ENCODE results near the gene GTPBP6.
"Not testable (repeated sequence)": the region's sequence is repeated elsewhere in the genome, so short reads cannot be mapped to it uniquely, and the experiment has no call there.

The GTPBP6 gene

DNA sequence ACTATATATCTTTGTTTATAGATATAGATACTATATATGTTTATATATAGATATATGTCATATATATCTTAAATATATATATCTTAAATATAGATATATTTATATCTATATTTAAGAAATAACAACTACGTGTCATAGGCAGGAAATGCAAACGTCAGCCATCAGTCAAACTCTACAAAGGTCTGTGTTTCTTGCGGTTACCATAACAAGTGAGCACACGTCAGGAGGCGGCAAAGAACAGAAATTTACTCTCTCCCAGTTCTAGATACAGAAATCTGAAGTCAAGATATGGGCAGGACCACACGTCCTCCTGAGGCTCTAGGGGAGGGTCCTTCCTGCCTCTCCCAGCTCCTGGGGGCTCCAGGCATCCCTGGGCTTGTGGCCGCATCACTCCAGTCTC is 30.9 kb downstream of the GTPBP6 start:
- DNase-seq: no peak

DNA sequence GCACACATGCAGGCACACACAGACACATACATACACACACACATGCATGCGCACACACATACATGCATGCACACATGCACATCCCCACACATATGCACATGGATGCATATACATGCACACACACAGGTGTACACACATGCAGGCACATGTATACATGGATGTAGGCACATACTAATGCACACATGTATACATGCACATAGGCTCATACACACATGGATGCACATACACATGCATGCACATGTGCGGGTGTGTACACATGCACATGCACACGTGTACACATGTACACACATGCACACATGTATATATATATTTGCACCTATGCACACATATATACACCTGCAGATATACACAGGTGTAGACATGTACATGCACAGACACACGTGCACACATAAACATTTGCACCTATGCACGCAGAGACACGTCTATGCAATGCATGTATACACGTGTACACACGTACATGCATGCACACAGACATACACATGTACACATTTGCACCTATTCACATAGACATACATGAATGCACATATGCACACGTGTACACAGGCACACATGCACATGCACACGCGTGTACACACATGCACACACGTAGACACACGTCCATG is 33.4 kb downstream of the GTPBP6 start:
- DNase-seq: no peak

DNA sequence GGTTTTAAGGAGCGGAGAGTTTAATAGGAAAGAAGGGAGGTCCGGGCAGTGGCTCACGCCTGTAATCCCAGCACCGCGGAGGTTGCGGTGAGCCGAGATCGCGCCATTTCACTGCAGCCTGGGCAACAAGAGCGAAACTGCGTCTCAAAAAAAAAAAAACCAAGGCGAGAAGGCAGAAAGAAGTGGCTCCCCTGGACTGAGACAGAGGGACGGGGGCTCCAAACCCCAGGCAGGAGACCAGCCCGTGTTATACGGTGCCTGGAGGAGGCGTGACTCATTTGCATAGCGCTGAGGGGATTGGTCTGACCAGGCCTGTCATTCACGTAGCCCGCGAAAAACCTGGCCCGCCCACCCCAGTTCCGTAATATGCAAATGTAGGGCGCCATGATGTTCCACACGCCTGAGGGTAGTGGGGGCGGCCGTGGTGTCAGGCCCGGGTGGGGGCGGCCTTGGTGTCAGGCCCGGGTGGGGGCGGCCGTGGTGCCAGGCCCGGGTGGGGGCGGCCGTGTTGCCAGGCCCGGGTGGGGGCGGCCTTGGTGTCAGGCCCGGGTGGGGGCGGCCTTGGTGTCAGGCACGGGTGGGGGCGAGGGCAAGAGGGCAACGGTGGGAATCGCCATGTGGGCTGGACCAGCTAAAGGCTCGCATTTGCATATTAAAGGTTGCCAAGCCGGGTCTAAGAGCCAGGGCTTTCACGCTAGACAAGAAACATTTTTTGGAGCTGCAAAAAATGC is 35.3 kb downstream of the GTPBP6 start:
- no peak for DNase-seq

DNA sequence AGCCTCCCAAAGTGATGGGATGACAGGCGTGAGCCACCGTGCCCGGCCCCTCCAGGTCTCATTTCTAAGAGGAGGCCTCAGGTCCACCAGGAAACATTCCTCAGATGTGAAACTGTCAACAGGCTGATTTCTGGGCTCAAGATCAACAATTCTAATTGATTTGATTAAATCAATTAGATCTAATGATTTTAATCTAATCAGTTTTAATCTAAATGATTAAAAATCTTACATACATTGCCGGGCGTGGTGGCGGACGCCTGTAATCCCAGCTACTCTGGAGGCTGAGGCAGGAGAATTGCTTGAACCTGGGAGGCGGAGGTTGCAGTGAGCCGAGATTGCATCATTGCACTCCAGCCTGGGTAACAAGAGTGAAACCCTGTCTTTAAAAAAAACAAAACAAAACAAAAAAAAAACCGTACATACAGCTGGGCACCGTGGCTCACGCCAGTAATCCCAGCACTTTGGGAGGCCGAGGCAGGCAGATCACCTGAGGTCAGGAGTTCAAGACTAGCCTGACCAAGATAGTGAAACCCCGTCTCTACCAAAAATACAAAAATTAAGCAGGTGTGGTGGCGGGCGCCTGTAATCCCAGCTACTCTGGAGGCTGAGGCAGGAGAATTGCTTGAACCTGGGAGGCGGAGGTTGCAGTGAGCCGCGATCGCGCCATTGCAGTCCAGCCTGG is 36.5 kb downstream of the GTPBP6 start:
- not testable (repeated sequence) for DNase-seq

DNA sequence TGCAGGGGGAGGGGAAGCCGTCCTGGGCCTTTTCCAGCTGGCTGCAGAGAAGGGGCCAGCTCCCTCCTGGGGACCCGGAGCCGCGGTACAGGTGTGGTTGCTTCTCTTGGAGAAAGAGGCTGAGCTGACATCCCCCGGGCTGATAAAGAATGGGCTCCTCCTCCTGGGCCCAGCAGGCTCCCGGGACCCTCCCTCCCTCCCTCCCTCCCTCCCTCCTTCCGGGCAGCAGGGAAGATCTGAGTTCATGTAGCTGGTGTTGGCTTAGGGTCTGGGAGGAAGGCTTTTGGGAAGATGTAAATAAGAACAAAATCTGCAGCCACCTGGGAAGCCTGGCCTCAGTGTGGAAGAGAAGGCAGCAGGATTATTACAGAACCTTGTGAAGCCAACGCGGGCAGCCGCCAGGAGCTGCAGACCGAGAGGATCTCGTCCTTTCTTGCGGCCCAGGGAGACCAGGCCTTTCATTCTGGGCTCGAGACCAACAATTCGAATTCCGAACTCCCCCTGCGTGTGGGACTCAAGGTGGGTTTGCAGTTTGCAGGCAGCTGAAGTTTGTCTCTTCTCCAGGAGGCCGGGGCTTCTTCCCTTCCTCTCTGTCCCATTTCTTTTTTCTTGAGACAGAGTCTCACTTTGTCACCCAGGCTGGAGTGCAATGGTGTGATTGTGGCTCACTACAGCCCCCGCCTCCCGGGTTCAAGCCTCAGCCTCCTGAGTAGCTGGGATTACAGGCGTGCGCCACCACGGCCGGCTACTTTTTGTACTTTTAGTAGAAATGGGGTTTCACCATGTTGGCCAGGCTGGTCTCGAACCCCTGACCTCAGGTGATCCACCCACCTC is 37.2 kb downstream of the GTPBP6 start, which contains the start of gene PLCXD1:
Gene PLCXD1 (plus strand): TSS at position 216 of the 834 bp plus-strand sequence. CDS start 2,807 bp downstream, outside the sequence.
- no peak for DNase-seq

DNA sequence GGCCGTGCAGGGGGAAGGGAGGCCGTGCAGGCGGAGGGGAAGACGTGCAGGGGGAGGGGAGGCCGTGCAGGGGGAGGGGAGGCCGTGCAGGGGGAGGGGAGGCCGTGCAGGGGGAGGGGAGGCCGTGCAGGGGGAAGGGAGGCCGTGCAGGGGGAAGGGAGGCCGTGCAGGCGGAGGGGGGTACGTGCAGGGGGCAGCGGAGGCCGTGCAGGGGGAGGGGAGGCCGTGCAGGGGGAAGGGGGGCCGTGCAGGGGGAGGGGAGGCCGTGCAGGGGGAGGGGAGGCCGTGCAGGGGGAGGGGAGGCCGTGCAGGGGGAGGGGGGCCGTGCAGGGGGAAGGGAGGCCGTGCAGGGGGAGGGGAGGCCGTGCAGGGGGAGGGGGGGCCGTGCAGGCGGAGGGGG is 37.9 kb downstream of the GTPBP6 start:
- not testable (repeated sequence) for DNase-seq

DNA sequence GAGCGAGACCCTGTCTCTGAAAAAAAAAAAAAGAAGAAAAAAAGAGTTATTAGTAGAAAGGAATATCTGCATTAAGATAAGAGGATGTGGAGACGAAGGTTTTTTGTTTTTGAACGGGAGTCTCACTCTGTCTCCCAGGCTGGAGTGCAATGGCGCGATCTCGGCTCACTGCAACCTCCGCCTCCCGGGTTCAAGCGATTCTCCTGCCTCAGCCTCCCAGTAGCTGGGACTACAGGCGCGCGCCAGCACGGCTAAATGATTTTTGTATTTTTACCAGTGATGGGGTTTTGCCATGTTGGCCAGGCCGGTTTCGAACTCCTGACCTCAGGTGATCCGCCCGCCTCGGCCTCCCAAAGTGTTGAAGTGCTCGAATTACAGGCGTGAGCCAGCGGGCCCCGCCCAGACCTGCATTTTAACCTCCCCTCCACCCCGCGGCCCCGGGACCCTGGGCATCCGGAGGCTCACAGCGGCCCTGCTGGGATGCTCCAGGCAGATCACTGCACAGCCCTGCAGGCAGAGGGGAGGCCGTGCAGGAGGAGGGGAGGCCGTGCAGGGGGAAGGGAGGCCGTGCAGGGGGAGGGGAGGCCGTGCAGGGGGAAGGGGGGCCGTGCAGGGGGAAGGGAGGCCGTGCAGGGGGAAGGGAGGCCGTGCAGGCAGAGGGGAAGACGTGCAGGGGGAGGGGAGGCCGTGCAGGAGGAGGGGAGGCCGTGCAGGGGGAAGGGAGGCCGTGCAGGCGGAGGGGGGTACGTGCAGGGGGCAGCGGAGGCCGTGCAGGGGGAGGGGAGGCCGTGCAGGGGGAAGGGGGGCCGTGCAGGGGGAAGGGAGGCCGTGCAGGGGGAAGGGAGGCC is 38.6 kb downstream of the GTPBP6 start:
- DNase-seq: not testable (repeated sequence)

DNA sequence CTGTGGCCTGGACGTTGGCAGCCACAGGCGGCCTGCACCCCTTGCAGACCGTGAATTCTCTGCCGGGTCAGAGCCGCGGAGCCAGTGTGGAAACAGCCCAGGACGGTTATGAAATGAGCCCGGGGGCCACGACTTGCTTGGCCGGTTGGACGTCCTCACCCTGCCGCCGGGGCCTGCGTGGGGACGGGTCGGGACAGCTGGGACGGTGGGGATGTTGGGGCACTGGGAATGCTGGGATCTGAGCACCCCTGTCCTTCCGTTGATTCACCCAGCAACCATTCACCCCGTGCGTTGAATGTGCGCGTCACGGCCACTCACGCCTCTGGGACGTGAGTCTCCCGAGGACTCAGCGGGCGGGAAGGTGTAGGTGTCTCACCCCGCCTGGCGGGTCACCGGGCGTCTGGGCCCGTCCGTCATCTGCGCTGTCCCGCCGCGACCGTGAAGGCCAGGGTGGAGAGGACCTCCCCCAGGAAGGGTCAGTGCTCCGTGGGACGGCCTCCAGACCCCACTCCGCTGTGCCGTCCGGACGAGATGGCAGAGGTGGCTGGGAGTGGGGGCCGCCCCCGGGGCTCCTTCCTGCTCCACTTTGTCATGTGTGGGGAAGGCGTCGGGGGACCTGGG is 41.9 kb downstream of the GTPBP6 start:
- no peak for DNase-seq

DNA sequence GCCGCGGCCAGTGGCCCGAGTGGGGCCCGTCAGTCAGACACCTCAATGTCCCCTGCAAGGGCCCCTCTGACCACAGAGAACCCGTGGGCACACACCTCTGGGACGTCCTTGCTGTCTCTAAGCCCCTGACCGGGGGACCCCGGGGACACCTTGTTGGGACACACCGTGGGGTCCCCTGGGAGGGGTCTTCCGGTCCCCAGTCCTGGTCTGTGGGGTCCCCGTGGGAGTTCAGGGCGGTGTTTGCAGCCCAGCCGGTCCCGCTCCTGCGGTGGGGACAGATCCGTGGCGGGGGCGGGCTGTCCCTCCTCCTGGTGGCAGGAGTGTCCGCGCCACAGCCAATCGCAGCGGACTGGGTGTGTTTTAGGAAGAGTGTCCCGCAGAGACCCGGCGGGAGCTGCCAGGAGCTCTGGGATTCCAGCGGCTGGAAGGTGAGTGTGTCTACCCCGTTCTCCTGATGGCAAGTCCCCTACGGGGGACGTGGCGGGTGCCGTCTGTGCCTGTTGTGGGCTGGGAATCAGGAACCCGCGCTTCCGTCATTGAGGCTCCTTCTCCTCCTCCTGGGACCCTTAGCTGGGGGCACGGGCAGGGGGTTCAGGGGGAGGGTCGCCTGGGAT is 42.5 kb downstream of the GTPBP6 start:
- DNase-seq: no peak

DNA sequence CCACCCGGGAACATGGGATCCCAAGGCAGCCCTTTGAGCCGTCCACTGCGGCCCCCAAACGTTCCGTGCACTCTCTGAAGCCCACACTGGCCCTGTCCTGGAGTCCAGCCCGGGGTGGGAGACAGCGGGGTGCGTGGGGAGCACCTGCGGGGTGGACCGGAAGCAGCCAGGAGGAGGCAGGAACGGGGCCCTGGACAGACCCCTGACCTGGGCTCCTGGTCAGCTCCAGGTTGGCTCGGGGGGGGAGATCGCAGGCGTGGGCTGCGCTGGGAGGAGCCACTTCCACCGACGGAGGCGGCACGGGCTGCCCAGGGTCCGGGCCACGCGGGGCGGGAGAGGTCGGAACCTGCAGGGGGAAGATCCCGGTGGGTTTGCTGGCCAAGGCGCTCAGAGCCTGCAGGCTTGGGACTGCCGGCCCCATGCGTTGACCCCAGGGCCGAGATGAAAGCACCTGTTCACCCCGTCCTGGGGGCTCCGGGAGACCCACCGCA is 43.1 kb downstream of the GTPBP6 start:
- DNase-seq: no peak

DNA sequence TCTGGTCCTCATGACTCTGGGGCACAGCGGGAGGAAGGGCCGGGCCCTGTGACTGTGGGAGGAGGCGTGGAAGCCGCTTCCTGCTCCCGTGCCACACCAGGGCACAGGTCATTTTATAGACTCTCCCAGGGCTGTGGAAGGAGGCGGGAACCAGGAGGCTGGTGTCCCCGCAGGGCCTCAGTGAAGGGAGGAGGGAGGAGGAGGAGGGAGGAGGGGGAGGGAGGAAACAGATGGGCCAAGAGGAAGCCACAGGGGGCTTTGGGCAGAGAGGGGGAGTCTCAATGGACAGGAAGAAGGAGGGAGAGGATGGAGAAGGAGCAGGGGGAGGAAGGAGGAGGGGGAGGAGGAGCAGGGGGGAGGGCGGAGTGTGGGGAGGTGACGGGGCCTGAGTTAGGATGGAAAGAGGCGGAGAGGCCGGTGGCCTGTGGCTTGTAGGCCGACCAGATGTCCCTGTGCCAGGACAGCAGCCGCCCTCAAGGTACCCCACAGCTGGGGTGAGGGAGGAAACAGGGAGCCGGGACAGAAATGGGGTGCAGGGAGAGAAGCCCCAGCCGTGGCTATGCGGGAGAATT is 43.6 kb downstream of the GTPBP6 start:
- DNase-seq: no peak

DNA sequence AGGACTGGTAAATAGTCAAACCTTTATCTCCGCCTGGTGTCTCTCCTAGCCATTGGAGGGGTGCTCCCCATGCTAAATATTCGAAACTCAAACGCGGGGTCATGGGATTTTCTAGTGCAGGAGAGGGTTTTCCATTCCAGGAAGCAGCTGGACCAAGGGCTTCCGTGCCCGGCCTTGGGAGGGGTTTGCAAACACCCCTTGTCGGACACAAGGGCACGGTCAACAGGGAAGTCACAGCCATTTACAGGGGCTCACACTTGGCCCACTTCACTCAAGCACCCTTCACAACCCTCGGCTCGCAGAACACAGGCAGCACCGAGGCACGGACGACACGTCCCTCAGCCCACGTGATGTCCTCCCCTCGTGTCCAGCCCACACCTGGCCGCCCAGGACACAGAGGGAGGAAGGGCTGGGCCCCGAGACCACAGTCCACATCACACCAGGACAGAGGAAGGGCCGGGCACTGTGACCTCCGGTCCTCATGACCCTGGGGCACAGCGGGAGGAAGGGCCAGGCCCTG is 47.7 kb downstream of the GTPBP6 start:
- no peak for DNase-seq

DNA sequence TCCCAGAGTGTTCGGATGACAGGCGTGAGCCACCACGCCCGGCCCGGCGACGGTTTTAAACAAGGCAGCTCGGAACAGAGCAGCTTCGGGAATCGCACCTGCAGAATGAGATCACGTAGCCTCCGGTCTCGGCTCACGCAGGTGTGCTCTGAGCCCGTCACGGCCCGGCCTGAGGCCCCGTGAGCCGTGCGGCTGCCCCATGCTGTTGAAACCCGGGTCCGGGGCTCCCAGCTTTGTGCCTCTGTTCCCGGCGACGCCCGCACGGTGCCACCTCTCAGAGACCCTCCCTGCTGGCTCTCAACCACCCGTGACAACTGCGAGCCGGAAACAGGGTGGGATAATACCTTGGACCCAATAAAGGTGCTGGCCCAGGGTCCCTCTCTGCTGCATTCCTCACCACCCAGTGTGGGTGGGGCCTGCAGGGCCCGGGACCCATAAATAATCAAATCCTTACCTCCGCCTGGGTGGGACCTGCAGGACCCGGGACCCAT is 50.8 kb downstream of the GTPBP6 start:
- DNase-seq: no peak

DNA sequence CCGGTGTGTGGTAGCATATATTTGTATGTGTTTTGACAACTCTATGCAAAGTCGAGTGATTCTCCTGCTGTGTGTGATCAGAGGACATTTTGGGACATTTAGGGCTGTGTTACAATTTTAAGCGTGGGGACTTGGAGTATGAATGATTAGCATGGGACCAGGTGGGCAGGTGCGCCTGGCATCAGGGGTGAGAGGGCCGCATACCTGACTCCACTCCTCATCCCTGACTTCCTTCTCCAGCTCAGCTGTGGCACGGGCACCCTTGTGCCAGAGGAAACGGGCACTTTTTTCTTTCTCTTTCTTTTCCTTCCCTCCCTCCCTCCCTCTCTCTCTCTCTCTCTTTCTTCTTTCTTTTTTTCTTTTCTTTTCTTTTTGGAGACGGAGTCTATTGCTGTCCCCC is 53.1 kb downstream of the GTPBP6 start:
- DNase-seq: no peak

DNA sequence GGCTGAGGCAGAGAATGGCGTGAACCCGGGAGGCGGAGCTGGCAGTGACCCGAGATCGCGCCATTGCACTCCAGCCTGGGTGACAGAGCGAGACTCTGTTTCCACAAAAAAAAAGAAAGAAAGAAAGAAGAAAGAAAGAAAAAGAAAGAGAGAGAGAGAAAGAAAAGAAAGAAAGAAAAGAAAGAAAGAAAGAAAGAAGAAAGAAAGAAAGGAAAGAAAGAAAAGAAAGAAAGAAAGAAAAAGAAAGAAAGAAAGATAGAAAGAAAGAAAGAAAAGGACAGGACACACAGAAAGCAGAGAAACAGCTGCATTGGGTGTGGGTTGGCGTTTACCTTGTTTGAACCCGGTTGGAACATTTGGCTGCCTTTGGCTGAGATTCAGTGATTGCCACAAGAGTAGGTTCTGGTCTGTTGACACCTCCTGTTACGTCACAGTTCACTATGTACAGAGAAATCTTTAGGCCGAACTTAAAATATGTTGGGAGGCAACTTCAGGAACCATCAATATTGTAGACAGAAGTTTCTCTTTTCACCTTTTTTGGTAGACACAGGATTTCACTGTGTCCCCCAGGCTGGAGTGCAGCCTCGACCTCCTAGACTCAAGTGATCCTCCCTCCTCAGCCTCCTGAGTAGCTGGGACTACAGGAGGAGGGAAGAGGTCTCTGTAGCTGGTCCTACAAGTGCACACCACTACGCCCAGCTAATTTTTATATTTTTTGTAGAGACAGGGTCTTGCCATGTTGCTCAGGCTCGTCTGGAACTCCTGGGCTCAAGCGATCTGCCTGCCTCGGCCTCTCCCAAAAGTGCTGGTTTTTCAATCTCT is 53.8 kb downstream of the GTPBP6 start:
- DNase-seq: no peak

DNA sequence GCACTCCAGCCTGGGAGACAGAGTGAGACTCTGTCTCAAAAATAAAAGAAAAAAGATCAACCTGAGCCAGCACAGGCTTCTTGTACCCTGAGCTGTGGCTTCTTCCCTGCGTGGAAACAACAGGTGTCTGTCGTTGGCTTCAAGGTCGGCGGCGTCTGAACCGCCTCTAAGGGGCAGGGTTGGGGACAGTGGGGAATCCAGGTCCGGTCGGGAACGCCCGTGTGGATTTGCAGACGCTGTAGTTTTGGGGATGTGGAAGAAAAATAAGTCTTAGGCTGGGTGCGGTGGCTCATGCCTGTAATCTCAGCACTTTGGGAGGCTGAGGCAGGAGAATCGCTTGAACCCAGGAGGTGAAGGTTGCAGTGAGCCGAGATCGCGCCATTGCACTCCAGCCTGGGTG is 54.6 kb downstream of the GTPBP6 start:
- DNase-seq: not testable (repeated sequence)

DNA sequence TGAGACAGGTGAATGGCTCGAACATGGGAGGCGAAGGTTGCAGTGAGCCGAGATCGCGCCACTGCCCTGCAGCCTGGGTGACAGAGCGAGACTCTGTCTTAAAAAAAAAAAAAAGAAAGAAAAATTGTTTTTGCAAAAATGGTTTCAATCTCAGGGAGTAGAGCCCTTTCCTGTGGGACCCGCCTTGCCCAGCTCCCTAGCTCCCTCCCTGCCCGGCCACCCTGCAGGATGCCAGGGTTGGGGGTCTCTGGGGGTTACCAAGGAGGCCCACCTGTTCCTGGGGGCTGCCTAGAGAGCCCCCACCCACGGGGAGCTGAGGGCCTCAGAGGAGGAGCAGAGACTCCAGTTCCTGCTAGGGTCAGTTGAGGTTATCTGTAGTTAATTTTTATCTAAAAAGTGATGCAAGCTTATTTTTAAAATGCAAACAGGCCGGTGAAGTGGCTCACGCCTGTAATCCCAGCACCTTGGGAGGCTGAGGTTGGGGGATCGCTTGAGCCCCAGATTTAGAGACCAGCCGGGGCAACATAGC is 56.2 kb downstream of the GTPBP6 start:
- DNase-seq: no peak

DNA sequence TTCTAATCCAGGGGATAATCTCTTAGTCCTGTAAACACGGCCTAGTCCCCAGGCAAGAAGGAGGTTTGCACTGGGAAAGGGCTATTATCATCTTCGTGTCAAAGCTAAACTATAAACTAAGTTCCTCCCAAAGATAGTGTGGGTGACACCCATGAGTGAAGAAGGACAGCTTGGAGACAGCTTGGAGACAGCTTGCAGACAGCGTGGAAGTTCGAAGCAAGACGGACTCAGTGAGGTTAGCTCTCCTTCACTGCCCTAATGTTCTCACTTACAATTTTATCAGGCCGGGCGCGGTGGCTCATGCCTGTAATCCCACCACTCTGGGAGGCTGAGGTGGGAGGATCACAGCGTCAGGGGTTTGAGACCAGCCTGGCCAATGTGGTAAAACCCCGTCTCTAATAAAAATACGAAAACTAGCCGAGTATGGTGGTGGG is 56.7 kb downstream of the GTPBP6 start:
- DNase-seq: no peak

Data from NCI-H187 treated with DMSO at 0.1 percent for 48 hours (cell line).